BE2C (cell line): ENCODE data around the gene KRTAP6-3. TPM values are rescaled to one million over a fixed set of nuclear protein-coding genes. Genes with fewer than 3 reads are reported as not detected.

Experiments used
- DNase-seq: peaks from one replicate; pipeline ENCODE4 v3.0.0-alpha.2; 2020
- H3K27me3 ChIP-seq: fragments of 250-450 bp; sonication (Bioruptor Pico); 2 replicates; pipeline ENCODE4 v1.5.1; 2020; ENCODE audit warnings: mild to moderate bottlenecking
- H3K36me3 ChIP-seq: fragments of 250-450 bp; sonication (Bioruptor Pico); 2 replicates; pipeline ENCODE4 v1.5.1; 2020; ENCODE audit warnings: mild to moderate bottlenecking
- H3K4me1 ChIP-seq: fragments of 250-450 bp; sonication (Bioruptor Pico); 2 replicates; pipeline ENCODE4 v1.5.1; 2020
- H3K4me3 ChIP-seq: 2 replicates; pipeline ENCODE4 v1.5.1; 2011; ENCODE audit warnings: low read depth, low read length
- H3K9me3 ChIP-seq: fragments of 250-450 bp; sonication (Bioruptor Pico); 2 replicates; pipeline ENCODE4 v1.5.1; 2020
- polyA plus RNA-seq: library from polyadenylated mRNA; unstranded; fragments of >200 nt; gene quantifications from one replicate; pipeline ENCODE4 v1.2.1, GENCODE V29; 2012; ENCODE audit warnings: low read depth, missing spikeins; ENCODE audit not compliant: insufficient read length, insufficient read depth
- TF ChIP-seq, protein P1 (sequence below): IDR thresholded peaks from 2 replicates; pipeline ENCODE4 v1.5.1; 2012; ENCODE audit warnings: mild to moderate bottlenecking, low read depth, low read length

KRTAP6-3 gene
- not detected for polyA plus RNA-seq

GRCh38 chr21:30592140-30592539 lies at the start of gene KRTAP6-3:
Gene KRTAP6-3 (plus strand): TSS chr21:30592440. CDS start chr21:30592446, 6 bp downstream.
- H3K36me3 ChIP-seq, result no peaks in the 10 kb centered on the region
- H3K4me1 ChIP-seq, result no peaks in the 10 kb centered on the region
- H3K9me3 ChIP-seq, result no peaks in the 10 kb centered on the region
- H3K4me3 ChIP-seq, result no peak within 1 kb of the TSS
- no peaks in the 10 kb centered on the region for H3K27me3 ChIP-seq
- TF ChIP-seq, protein P1, sequence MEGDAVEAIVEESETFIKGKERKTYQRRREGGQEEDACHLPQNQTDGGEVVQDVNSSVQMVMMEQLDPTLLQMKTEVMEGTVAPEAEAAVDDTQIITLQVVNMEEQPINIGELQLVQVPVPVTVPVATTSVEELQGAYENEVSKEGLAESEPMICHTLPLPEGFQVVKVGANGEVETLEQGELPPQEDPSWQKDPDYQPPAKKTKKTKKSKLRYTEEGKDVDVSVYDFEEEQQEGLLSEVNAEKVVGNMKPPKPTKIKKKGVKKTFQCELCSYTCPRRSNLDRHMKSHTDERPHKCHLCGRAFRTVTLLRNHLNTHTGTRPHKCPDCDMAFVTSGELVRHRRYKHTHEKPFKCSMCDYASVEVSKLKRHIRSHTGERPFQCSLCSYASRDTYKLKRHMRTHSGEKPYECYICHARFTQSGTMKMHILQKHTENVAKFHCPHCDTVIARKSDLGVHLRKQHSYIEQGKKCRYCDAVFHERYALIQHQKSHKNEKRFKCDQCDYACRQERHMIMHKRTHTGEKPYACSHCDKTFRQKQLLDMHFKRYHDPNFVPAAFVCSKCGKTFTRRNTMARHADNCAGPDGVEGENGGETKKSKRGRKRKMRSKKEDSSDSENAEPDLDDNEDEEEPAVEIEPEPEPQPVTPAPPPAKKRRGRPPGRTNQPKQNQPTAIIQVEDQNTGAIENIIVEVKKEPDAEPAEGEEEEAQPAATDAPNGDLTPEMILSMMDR, result no peak
- no peak for DNase-seq

DNA sequence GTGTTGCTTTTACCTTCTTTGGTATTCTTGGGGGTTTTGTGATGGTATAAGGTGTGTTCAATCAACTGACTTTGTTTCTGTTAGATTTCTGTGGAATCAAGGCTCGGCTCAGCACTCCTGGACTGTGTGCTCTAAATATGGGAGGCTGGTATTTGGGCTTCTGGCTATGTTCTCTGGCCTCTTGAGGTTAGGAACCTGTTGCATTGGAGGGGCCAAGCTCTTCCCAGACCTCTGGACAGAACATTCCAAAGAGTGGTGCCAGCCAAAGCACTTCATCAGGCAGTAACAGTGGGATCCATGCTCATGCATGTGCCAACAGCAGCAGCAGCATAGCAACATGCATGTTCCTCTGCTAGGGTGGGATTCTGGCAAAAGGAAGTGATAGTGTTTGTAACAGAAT lies 39.5 kb upstream of the KRTAP6-3 start:
- DNase-seq, result no peak
- no peaks in the 10 kb centered on the region for H3K4me1 ChIP-seq
- no peaks in the 10 kb centered on the region for H3K36me3 ChIP-seq
- H3K9me3 ChIP-seq, result no peaks in the 10 kb centered on the region
- no peaks in the 10 kb centered on the region for H3K27me3 ChIP-seq
- TF ChIP-seq, protein P1, result no peak
- H3K4me3 ChIP-seq, result no peak overlapping the region

DNA sequence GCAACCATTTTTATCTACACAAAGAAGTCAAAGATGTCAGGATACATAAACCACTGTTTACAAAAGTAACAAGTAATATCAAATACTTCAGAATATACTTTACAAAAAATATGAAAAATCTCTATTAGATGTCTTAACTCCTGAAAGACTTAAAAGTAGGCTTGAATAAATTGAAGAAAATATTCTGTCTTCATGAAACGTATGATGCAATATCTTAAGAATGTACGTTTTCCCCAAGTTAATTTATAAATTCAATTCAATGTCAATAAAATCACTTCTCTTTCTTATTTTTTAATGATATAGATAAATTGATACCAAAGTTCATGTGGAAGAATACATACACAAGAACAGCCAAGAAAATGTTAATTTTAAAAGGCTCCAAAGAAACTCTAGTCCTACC lies 37.1 kb upstream of the KRTAP6-3 start:
- TF ChIP-seq, protein P1, result no peak
- Histone ChIP-seq H3K27me3 (no peaks in the 10 kb centered on the region), H3K4me3 (no peak overlapping the region), H3K36me3 (no peaks in the 10 kb centered on the region), H3K9me3 (no peaks in the 10 kb centered on the region), H3K4me1 (no peaks in the 10 kb centered on the region)
- DNase-seq, result no peak

DNA sequence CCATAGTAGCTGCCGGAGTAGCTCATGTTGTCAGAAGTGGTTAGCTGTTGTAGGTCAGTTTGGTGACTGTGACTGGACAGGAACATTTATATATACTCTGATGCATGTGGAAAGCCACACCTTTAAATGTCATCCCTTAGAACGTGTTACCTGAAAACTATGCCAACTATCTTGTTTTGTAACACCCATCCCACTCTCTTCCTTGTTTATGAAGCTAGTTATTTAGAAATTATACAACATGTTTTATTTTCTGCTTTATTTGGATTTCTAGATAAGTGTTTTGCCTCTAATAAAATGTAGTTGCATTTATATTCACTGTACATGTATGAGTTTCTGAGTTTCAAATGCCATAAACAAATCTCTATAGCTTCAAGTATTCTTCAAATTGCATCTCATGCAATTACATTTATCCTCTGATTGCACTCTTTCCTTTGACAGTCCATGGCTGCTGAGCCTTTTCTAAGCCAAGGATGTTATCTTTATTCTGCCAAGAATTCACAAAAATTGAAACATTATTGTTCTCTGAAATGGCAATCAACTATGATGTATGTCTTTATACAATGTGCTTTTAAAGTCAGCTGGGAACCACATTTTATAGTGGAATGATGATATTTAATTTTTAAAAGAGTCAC lies 30.9 kb upstream of the KRTAP6-3 start, which contains the start of gene KRTAP19-7:
Gene KRTAP19-7 (minus strand): TSS at position 51 of the 632 bp plus-strand sequence. CDS start 25 bp downstream, at position 26.
- no peaks in the 10 kb centered on the region for H3K9me3 ChIP-seq
- no peak for DNase-seq
- H3K36me3 ChIP-seq, result no peaks in the 10 kb centered on the region
- H3K4me3 ChIP-seq, result no peak within 1 kb of the TSS
- H3K27me3 ChIP-seq, result no peaks in the 10 kb centered on the region
- H3K4me1 ChIP-seq, result no peaks in the 10 kb centered on the region
- TF ChIP-seq, protein P1, result no peak

DNA sequence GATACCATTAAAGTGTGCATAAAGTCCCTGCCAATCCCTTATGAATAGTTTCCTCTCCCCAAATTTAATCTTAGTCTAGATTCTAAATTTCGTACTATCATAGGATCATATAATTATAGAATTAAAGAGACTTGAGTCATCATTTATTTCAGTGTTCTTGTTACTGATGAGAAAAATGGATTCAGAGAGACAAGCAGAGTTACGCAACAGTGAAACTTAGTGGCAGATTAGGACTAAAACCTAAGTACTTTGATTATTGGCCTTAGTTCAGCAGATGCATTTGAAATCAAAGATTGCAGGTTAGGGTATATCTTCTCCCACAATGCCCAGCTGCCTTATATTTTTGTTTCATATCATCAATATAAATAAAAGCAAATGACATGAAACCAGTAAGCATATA lies 30.3 kb upstream of the KRTAP6-3 start:
- Histone ChIP-seq H3K27me3 (no peaks in the 10 kb centered on the region), H3K36me3 (no peaks in the 10 kb centered on the region), H3K4me3 (no peak overlapping the region), H3K4me1 (no peaks in the 10 kb centered on the region), H3K9me3 (no peaks in the 10 kb centered on the region)
- no peak for DNase-seq
- TF ChIP-seq, protein P1, result no peak

- Histone ChIP-seq H3K4me3 (no peak overlapping the region), H3K36me3 (no peaks in the 10 kb centered on the region), H3K4me1 (no peaks in the 10 kb centered on the region), H3K9me3 (no peaks in the 10 kb centered on the region), H3K27me3 (no peaks in the 10 kb centered on the region)
- DNase-seq, result no peak
- TF ChIP-seq, protein P1, result no peak
Measured at GRCh38 chr21:30563072-30563471, 29.2 kb upstream of the KRTAP6-3 start.
